ENCODE results near the gene MYO1H. TPM values are rescaled to one million over a fixed set of nuclear protein-coding genes. Genes with fewer than 3 reads are reported as not detected.

Gene MYO1H
- total and polyA plus RNA-seq, 12 donors: 0.03 to 0.08 TPM; not detected in 10

GRCh38 chr12:109487181-109488050 lies 139.7 kb downstream of the MYO1H start:
- H3K27me3 ChIP-seq: no peaks in the 10 kb centered on the region
- peak in 1 of 7 donors; percentile 41 for DNase-seq
- H3K27ac ChIP-seq: no peak overlapping the region
- no peaks in the 10 kb centered on the region for H3K9me3 ChIP-seq (replicated peaks in 1 of 3)
- H3K4me3 ChIP-seq: no peak overlapping the region
- WGBS, 4 donors: 83 to 85% (median 84%) methylated on average over 9 of the region's 9 CpGs
- H3K36me3 ChIP-seq (replicated peaks in 1 of 2): peaks cover 0 to 92% of the 10 kb centered on the region in 2 donors
- H3K4me1 ChIP-seq (replicated peaks in 1 of 2): no peaks in the 10 kb centered on the region
- TF ChIP-seq CTCF (IDR thresholded peaks at IDR 0.05): no peak
- TF ChIP-seq POLR2A (IDR thresholded peaks at IDR 0.05): no peak
- intact Hi-C loops (cut with DNase I): no loop called here

- Histone ChIP-seq H3K9me3 (replicated peaks in 1 of 3) (no peaks in the 10 kb centered on the region), H3K36me3 (replicated peaks in 1 of 2) (peaks cover 0 to 98% of the 10 kb centered on the region in 2 donors), H3K4me1 (replicated peaks in 1 of 2) (no peaks in the 10 kb centered on the region), H3K27me3 (no peaks in the 10 kb centered on the region), H3K4me3 (no peak overlapping the region), H3K27ac (no peak overlapping the region)
- TF ChIP-seq CTCF (IDR thresholded peaks at IDR 0.05) (no peak), POLR2A (IDR thresholded peaks at IDR 0.05) (no peak)
- intact Hi-C loops (cut with DNase I): no loop called here
- 90 to 97% (median 92%) methylated on average over 7 of the region's 7 CpGs for WGBS, 4 donors
- DNase-seq: peak in 1 of 7 donors; percentile 4
Measured at GRCh38 chr12:109488051-109488665, 140.5 kb downstream of the MYO1H start.

GRCh38 chr12:109489016-109489954 lies 141.6 kb downstream of the MYO1H start:
- no peaks in the 10 kb centered on the region for H3K9me3 ChIP-seq (replicated peaks in 1 of 3)
- WGBS, 4 donors: 89 to 94% (median 92%) methylated on average over 14 of the region's 14 CpGs
- TF ChIP-seq POLR2A (IDR thresholded peaks at IDR 0.05) (no peak), CTCF (IDR thresholded peaks at IDR 0.05) (no peak)
- H3K4me1 ChIP-seq (replicated peaks in 1 of 2): no peaks in the 10 kb centered on the region
- intact Hi-C loops (cut with DNase I): no loop called here
- DNase-seq: peak in 1 of 7 donors; percentile 23
- H3K4me3 ChIP-seq: no peak overlapping the region
- no peak overlapping the region for H3K27ac ChIP-seq
- H3K27me3 ChIP-seq: no peaks in the 10 kb centered on the region
- peaks cover 0 to 88% of the 10 kb centered on the region in 2 donors for H3K36me3 ChIP-seq (replicated peaks in 1 of 2)

Data from adrenal gland (tissue), 12 donors.